ENCODE data around the gene WDFY3. TPM values are rescaled to one million over a fixed set of nuclear protein-coding genes. Genes with fewer than 3 reads are reported as not detected.

WDFY3 gene
- total RNA-seq, 4 donors from 2014 or later = 77.9 to 149 (median 98.3) TPM

DNA sequence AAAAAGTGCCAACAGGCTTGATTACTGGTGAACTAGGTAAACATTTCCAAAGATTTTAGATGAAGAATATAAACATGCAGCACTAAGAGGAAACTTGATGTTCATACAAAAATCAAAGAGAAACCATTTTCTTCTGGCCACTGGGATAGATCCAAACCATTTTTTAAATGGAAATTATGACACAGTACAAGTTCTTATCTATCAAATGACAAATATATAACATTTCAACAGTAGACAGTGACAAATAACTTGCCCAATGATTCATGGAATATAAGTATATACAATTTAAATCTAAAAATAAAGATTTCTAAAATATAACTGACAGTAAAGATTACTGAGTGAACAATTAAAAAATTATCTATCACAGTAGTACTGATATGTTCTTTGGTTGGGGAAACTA is 232.5 kb downstream of the WDFY3 start:
- TF ChIP-seq, protein P1, sequence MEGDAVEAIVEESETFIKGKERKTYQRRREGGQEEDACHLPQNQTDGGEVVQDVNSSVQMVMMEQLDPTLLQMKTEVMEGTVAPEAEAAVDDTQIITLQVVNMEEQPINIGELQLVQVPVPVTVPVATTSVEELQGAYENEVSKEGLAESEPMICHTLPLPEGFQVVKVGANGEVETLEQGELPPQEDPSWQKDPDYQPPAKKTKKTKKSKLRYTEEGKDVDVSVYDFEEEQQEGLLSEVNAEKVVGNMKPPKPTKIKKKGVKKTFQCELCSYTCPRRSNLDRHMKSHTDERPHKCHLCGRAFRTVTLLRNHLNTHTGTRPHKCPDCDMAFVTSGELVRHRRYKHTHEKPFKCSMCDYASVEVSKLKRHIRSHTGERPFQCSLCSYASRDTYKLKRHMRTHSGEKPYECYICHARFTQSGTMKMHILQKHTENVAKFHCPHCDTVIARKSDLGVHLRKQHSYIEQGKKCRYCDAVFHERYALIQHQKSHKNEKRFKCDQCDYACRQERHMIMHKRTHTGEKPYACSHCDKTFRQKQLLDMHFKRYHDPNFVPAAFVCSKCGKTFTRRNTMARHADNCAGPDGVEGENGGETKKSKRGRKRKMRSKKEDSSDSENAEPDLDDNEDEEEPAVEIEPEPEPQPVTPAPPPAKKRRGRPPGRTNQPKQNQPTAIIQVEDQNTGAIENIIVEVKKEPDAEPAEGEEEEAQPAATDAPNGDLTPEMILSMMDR (IDR thresholded peaks at IDR 0.05) = no peak
- ATAC-seq (ENCODE audit: low FRiP score) (no peak), DNase-seq (ENCODE audit: low spot score) (no peak)

- no peak for ATAC-seq (ENCODE audit: low FRiP score)
- TF ChIP-seq, protein P1 (IDR thresholded peaks at IDR 0.05) = no peak
Observed at GRCh38 chr4:84733343-84734033, 233.0 kb downstream of the WDFY3 start.

GRCh38 chr4:84730375-84730774 is 236.1 kb downstream of the WDFY3 start:
- ATAC-seq (ENCODE audit: low FRiP score) (no peak), DNase-seq (ENCODE audit: low spot score) (no peak)
- TF ChIP-seq, protein P1 (IDR thresholded peaks at IDR 0.05) = no peak

More at GRCh38 chr4:84733343-84734033, 233.0 kb downstream of the WDFY3 start:
- DNase-seq (ENCODE audit: low spot score) = no peak

- DNase-seq (ENCODE audit: low spot score) (no peak), ATAC-seq (ENCODE audit: low FRiP score) (no peak)
- TF ChIP-seq, protein P1 (IDR thresholded peaks at IDR 0.05) = no peak
Observed at GRCh38 chr4:84727491-84727890, 239.0 kb downstream of the WDFY3 start.

DNA sequence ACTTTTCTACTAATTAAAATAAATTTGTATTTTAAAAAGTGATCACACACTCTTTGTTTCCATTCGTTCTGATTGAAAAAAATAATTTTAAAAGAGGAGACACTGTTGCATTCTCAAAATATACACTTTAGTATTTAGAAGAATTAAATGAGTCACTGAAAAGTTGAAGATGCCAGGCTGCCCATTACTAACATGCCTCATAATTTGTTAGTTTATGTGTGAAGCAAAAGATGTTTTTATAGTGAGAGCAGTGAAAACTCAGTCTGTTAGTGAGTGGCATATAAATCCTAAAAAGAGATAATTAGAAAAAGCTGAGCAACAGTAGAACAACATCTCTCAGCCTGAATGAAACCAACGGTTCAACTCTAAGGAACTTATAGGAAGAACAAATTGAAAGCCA is 240.1 kb downstream of the WDFY3 start:
- no peak for ATAC-seq (ENCODE audit: low FRiP score)
- TF ChIP-seq, protein P1 (IDR thresholded peaks at IDR 0.05) = no peak

DNA sequence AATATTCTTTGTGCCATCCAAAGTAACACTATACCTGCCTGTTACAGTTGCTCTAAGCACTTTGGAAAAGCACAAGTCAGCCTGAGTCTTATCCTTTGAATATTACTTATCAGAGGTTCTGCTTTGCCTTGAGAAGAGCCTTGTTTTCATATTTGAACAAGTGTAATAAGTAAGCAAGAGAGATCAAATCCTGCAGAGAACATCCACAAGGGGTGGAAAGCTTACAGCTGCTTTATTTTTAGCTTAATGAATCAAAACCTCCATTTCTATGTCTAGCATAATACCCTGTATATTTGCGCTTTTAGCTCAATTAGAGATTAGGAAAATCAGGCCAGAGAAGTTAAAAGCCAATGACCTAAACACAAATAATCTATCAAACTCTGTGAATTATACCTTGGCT is 243.8 kb downstream of the WDFY3 start:
- no peak for ATAC-seq (ENCODE audit: low FRiP score)
- TF ChIP-seq, protein P1 (IDR thresholded peaks at IDR 0.05) = no peak
- DNase-seq (ENCODE audit: low spot score) = no peak

More for the DNA sequence above, 240.1 kb downstream of the WDFY3 start:
- no peak for DNase-seq (ENCODE audit: low spot score)

- TF ChIP-seq, protein P1 (IDR thresholded peaks at IDR 0.05) = no peak
- no peak for ATAC-seq (ENCODE audit: low FRiP score)
- DNase-seq (ENCODE audit: low spot score) = no peak
Observed at GRCh38 chr4:84719115-84719514, 247.4 kb downstream of the WDFY3 start.

All from omental fat pad (tissue), 4 donors.